Activated B cell treated with CpG ODN at 0.5 μM for 24 hours (primary cell): ENCODE data around the gene PDXK. TPM values are rescaled to one million over a fixed set of nuclear protein-coding genes. Genes with fewer than 3 reads are reported as not detected.

Experiments used
- ATAC-seq: fragments of 200-7000 bp; cut with Tn5 transposase; one replicate; pipeline ENCODE4 v1.10.0; 2021; ENCODE audit warnings: low read depth, mild to moderate bottlenecking, moderate library complexity
- CTCF ChIA-PET: fragments of 350-600 bp; sonication (Branson Sonifier 250); formaldehyde crosslinking; loops from one replicate; lab custom pipeline; 2021; ENCODE audit warnings: antibody characterized with exemption; lab: Charles Lee
- POLR2A ChIA-PET: fragments of 350-600 bp; sonication (Branson Sonifier 250); formaldehyde crosslinking; loops from one replicate; lab custom pipeline; 2021; ENCODE audit warnings: antibody characterized with exemption; lab: Charles Lee
- DNase-seq: peaks from one replicate; pipeline ENCODE4 v3.0.0; 2022
- H3K27ac Mint-ChIP-seq: one replicate; pipeline ENCODE4 v1.8.0; 2020; ENCODE audit warnings: mixed read lengths
- H3K27me3 Mint-ChIP-seq: one replicate; pipeline ENCODE4 v1.8.0; 2021; ENCODE audit warnings: mixed read lengths
- H3K36me3 Mint-ChIP-seq: one replicate; pipeline ENCODE4 v1.8.0; 2021; ENCODE audit warnings: low read depth, mixed read lengths
- H3K4me1 Mint-ChIP-seq: one replicate; pipeline ENCODE4 v1.8.0; 2021; ENCODE audit warnings: mixed read lengths
- H3K4me3 Mint-ChIP-seq: one replicate; pipeline ENCODE4 v1.8.0; 2020; ENCODE audit warnings: mild to moderate bottlenecking, mixed read lengths
- H3K9me3 Mint-ChIP-seq: one replicate; pipeline ENCODE4 v1.8.0; 2020; ENCODE audit warnings: mixed read lengths
- CTCF ChIP-seq: fragments of 200-600 bp; IDR thresholded peaks from one replicate; pipeline ENCODE4 v1.8.0; 2022; ENCODE audit warnings: antibody characterized with exemption, mild to moderate bottlenecking
- intact Hi-C: fragments of 100-400 bp; cut with micrococcal nuclease; formaldehyde crosslinking; loops from one replicate; pipeline ENCODE4 v1.15.1; 2024
- total RNA-seq: library from RNA; stranded (reverse); gene quantifications from 2 replicates; pipeline ENCODE4 v1.2.3, GENCODE V29; 2022

The PDXK gene
- total RNA-seq, 1 donor from 2014 or later, result 54.2 TPM

GRCh38 chr21:43775795-43776430, 57.0 kb downstream of the PDXK start, which contains the start of gene CSTB:
Gene CSTB (minus strand): TSS chr21:43776308. CDS start chr21:43776269, 39 bp downstream.
- intact Hi-C loops, result loop anchor here (1.0 kb wide), 2 partner anchors 13 to 88 kb away; partner anchors contain the start of gene RRP1
- Mint-ChIP-seq H3K27me3 (no peaks in the 10 kb centered on the region), H3K4me3 (peak within 1 kb of the TSS; percentile 84), H3K9me3 (no peaks in the 10 kb centered on the region), H3K4me1 (peaks cover 34% of the 10 kb centered on the region), H3K36me3 (peaks cover 23% of the 10 kb centered on the region), H3K27ac (peak within 1 kb of the TSS; percentile 68)
- no peak for TF ChIP-seq CTCF
- ATAC-seq (peak; percentile 78), DNase-seq (peak; percentile 78)
- ChIA-PET POLR2A (no interaction called here), CTCF (no interaction called here)

GRCh38 chr21:43777953-43778352, 59.0 kb downstream of the PDXK start:
- peaks cover 17% of the 10 kb centered on the region for H3K36me3 Mint-ChIP-seq
- CTCF ChIA-PET, result no interaction called here
- peaks cover 28% of the 10 kb centered on the region for H3K4me1 Mint-ChIP-seq
- no peak overlapping the region for H3K27ac Mint-ChIP-seq
- ATAC-seq, result no peak
- no peaks in the 10 kb centered on the region for H3K27me3 Mint-ChIP-seq
- DNase-seq, result no peak
- no peak overlapping the region for H3K4me3 Mint-ChIP-seq
- intact Hi-C loops, result no loop called here
- POLR2A ChIA-PET, result interaction anchor here (0.6 kb wide), 1 partner anchor 21 kb away, joined by 4 read pairs; no protein-coding TSS in a partner anchor
- no peak for TF ChIP-seq CTCF
- H3K9me3 Mint-ChIP-seq, result no peaks in the 10 kb centered on the region

DNA sequence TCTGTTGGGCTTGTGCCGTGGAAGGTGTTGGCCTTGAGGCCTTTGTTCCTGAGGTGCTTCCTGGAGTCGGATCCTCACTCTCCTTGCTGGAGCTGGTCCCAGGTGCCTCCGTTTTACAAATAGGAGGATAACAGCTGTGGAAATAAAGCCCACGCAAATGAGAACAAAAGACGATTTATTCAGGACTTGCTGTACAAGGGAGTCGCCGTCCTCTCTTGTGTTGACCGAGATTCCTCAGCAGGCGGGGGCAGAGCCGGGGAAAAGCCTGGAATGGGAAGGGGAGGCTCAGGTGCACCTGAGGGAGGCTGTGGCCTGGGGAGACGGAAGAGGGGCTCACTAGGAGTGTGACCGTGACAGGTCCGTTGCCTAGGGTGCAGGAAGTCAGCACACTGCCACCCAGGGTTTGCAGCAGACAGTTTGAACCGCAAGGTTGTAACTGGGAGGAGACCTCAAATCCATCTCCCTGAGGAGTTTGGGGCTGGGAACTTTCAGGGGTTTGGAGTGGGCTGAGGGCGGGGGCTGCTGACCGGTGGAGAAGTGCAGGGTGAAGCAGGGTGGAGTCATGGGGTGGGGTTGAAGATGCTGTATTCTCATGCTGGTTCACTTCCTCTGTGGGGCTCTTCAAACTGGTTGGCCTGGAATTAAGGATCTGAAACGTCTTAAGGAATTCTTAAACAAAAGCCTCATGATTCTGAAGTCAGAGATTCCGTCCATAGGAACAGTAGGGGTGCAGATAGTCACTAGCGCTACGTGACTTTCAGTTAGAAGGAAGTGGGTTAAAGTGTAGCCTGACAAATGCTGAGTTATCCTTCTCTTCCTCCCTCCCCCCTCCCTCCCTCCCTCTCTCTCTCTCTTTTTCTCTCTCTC, 59.8 kb downstream of the PDXK start:
- intact Hi-C loops, result no loop called here
- DNase-seq (no peak), ATAC-seq (no peak)
- POLR2A ChIA-PET, result no interaction called here
- Mint-ChIP-seq H3K27ac (no peak overlapping the region), H3K4me3 (peak overlapping the region; percentile 52), H3K4me1 (peaks cover 27% of the 10 kb centered on the region), H3K36me3 (peaks cover 10% of the 10 kb centered on the region), H3K27me3 (no peaks in the 10 kb centered on the region), H3K9me3 (no peaks in the 10 kb centered on the region)
- no peak for TF ChIP-seq CTCF
- CTCF ChIA-PET, result no interaction called here

DNA sequence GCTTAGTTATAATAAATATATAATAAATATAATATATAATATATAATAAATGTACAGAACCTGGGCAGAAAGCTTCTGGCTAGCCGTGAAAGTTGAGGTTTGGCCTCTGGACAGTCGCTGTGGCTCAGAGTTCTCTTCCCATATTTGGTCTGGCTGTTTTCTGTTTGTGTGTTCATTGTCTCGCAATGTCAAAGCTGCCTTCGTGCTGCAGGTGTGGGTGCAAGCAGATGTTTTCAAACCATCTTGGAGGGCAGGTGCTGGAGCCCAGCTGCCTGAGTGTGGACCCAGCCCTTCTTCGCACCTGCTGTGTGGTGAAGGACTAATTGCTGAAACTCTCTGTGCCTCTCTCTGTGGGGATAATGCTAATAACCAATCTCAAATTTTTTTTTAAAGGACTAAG, 60.7 kb downstream of the PDXK start:
- H3K9me3 Mint-ChIP-seq, result no peaks in the 10 kb centered on the region
- ChIA-PET CTCF (no interaction called here), POLR2A (no interaction called here)
- H3K36me3 Mint-ChIP-seq, result peaks cover under 1% of the 10 kb centered on the region
- H3K27me3 Mint-ChIP-seq, result no peaks in the 10 kb centered on the region
- peaks cover 19% of the 10 kb centered on the region for H3K4me1 Mint-ChIP-seq
- ATAC-seq, result no peak
- no peak overlapping the region for H3K27ac Mint-ChIP-seq
- intact Hi-C loops, result no loop called here
- no peak for TF ChIP-seq CTCF
- no peak for DNase-seq
- H3K4me3 Mint-ChIP-seq, result no peak overlapping the region

DNA sequence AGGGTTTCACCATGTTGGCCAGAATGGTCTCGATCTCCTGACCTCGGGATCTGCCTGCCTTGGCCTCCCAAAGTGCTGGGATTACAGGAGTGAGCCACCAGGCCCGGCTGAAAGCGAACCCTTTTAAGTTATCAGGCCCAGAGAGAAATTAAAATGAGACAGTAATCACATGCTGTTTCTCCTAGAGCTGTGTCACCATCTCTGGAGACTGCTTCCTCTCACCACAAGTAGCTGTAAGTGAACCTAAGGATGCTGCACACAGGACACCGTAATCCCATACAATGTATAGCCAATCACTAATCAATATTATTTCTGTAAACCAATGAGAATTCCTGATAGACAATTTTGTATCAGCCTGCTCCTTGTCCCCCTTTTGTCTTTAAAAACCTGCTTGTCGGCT, 62.9 kb downstream of the PDXK start:
- ChIA-PET CTCF (no interaction called here), POLR2A (interaction anchor here (1.2 kb wide), 1 partner anchor 37 kb away, joined by 3 read pairs; no protein-coding TSS in a partner anchor)
- Mint-ChIP-seq H3K27me3 (no peaks in the 10 kb centered on the region), H3K36me3 (no peaks in the 10 kb centered on the region), H3K9me3 (no peaks in the 10 kb centered on the region), H3K27ac (no peak overlapping the region), H3K4me3 (no peak overlapping the region), H3K4me1 (peaks cover 10% of the 10 kb centered on the region)
- no peak for DNase-seq
- ATAC-seq, result no peak
- TF ChIP-seq CTCF, result no peak
- intact Hi-C loops, result no loop called here
